SH-SY5Y (cell line): ENCODE measurements around the gene CD83.

Experiments
- GATA2 ChIP-seq: IDR thresholded peaks from 2 replicates; pipeline ENCODE4 v1.6.1; 2011; ENCODE audit warnings: mild to moderate bottlenecking, low read depth, low read length
- GATA3 ChIP-seq: IDR thresholded peaks from 2 replicates; pipeline ENCODE4 v1.6.1; 2011; ENCODE audit warnings: low read depth, mild to moderate bottlenecking, low read length, moderate library complexity

The CD83 gene

DNA sequence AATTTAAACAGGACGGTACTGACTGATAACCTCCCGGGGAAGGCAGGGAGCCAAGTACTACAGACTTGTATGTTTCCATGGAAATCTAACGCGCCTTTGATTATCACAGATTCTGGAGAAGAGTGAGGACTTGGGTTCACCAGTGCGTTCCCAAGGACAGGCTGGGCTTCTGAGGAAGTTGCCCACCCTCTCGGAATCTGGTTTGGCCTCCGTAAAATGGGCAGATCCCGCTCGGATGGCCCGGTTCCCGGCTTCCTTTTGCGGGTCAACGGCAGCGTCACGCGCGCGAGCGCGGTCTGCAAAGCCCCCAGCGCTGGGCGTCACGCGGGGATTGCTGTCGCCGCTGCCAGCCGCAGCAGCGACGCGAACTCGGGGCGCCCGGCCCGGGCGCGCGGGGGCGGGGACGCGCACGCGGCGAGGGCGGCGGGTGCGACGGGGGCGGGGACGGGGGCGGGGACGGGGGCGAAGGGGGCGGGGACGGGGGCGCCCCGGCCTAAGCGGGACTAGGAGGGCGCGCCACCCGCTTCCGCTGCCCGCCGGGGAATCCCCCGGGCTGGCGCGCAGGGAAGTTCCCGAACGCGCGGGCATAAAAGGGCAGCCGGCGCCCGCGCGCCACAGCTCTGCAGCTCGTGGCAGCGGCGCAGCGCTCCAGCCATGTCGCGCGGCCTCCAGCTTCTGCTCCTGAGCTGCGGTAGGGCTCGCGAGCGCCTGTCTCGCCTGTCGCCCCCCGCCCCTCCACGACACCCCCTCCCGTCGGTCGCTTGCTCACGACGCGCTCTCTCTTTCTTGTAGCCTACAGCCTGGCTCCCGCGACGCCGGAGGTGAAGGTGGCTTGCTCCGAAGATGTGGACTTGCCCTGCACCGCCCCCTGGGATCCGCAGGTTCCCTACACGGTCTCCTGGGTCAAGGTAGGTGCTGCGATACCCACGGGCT is at the start of gene CD83:
Gene CD83 (plus strand): TSS at position 615 of the 933 bp plus-strand sequence. CDS start 40 bp downstream, at position 655.
- TF ChIP-seq GATA2, result no peak
- TF ChIP-seq GATA3, result no peak

GRCh38 chr6:14068133-14068532 is 49.4 kb upstream of the CD83 start:
- TF ChIP-seq GATA3 (no peak), GATA2 (no peak)

GRCh38 chr6:14068623-14069022 is 48.9 kb upstream of the CD83 start:
- TF ChIP-seq GATA2 (no peak), GATA3 (no peak)

- TF ChIP-seq GATA3 (no peak), GATA2 (no peak)
These were observed 47.1 kb upstream of the CD83 start for GRCh38 chr6:14070457-14070856.

DNA sequence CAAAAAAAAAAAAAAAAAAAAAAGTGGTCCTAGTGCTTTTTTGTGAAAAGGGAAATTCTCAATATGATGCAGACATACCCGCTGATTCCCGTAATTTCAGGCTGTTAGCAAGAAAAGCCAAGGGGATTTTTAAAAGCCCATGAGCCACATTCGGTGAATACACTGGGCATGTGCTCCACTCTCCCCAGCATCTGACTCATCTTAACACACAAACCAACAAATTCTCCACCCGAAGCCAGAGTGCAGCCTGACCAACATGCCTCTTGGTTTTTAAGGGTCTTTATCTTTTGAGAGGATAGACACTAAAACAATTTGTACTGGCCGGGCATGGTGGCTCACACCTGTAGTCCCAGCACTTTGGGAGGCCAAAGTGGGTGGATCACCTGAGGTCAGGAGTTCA is 45.5 kb upstream of the CD83 start:
- TF ChIP-seq GATA2 (no peak), GATA3 (no peak)

DNA sequence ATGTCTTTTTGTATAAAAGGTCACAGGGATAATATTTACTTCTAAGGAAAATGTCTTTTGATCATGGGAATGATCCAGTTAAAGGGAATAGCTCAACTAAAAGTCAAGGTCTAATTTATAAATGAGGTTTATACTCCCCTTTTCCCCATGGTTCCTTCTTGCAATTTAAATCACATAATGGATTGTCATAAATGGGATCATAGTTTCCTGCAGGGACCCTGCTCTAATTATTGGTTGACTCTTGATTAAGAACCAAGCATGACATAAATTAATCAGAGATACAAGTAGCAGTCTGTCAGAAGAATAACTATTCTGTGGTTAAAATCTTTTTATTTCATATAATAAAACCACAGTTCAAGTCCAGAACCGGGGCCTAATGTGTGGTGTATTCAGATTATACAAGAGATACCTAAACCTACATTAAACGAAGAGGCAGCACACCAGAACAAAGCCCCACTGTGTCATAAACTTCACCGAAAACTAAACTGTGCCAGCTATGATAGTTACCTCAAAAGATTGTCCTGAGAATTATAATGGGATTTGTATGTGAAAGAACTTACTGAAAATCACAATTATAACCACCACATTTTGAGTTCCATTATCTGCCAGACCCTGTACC is 43.0 kb upstream of the CD83 start:
- no peak for TF ChIP-seq GATA2
- TF ChIP-seq GATA3, result no peak

GRCh38 chr6:14075095-14075503 is 42.5 kb upstream of the CD83 start:
- TF ChIP-seq GATA2, result no peak
- no peak for TF ChIP-seq GATA3

GRCh38 chr6:14077193-14077867 is 40.2 kb upstream of the CD83 start:
- TF ChIP-seq GATA3 (no peak), GATA2 (no peak)

GRCh38 chr6:14079433-14079832 is 38.1 kb upstream of the CD83 start:
- TF ChIP-seq GATA2 (no peak), GATA3 (no peak)

GRCh38 chr6:14079971-14080370 is 37.6 kb upstream of the CD83 start:
- TF ChIP-seq GATA2, result no peak
- no peak for TF ChIP-seq GATA3

DNA sequence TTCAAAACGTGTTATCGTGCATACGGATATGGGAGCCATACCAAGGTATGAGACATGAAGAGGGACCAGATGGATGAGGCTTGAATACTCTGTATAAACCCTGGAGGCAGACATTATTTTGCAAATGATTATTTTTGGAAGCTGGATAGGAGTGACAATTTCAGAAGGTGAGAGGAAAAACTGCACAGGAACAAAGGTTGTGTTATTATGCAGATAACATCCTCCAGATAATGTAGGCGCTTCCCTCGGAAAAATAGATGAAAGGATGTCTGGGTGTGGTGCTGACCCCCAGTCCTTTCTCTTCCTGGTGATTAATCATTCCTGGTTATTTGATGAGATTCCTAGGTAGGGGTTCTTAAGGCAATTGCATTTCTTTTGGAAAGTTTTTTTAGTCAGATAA is 36.4 kb upstream of the CD83 start:
- no peak for TF ChIP-seq GATA3
- TF ChIP-seq GATA2, result no peak

DNA sequence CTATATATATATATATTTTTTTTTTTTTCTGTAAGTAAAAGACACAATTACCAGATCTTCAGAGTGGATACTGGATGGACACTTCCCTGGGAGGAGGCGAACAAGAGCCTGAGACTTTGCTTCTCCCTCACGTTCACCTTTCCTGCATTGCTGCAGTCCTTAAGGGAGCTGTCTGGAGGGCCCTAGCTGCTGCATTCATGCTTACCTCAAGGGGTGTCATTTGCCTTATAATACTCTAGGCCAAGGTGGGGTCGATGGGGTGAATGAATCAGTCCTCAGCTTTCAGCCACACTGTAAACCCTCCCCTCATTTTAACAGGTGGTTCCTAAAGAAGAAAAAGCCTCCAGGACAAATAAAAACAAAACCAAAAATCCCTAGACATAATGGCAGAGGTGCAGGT is 34.8 kb upstream of the CD83 start:
- TF ChIP-seq GATA3 (no peak), GATA2 (no peak)

- TF ChIP-seq GATA3 (no peak), GATA2 (no peak)
These were observed 34.3 kb upstream of the CD83 start for GRCh38 chr6:14083262-14083661.

DNA sequence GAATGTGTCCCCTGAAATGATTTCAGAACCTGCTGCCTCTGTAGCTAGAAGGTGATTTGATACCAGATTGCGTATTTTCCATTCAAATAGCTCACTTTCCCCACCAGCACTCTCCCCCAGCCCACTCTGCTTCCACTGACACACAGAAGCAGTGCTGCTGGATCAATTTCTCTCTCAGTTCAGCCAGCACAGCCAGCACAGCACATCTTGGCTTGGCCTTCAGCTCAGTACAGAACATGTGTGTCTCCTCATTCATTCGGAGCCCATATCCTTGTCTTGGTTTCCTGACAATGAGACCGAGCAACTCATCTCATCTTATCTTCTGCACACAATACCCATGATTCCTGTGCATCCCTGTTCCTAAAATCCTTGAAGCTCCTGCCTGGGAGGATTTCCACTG is 33.8 kb upstream of the CD83 start:
- no peak for TF ChIP-seq GATA2
- no peak for TF ChIP-seq GATA3

GRCh38 chr6:14084388-14084787 is 33.2 kb upstream of the CD83 start:
- TF ChIP-seq GATA3, result no peak
- no peak for TF ChIP-seq GATA2
